ENCODE measurements around the gene TTC3. TPM values are rescaled to one million over a fixed set of nuclear protein-coding genes. Genes with fewer than 3 reads are reported as not detected.

The TTC3 gene
- total RNA-seq, 1 experiment from 2014 or later, result 71.5 TPM

GRCh38 chr21:37168666-37169065, 95.6 kb downstream of the TTC3 start (continued):
- TF ChIP-seq, protein P1, sequence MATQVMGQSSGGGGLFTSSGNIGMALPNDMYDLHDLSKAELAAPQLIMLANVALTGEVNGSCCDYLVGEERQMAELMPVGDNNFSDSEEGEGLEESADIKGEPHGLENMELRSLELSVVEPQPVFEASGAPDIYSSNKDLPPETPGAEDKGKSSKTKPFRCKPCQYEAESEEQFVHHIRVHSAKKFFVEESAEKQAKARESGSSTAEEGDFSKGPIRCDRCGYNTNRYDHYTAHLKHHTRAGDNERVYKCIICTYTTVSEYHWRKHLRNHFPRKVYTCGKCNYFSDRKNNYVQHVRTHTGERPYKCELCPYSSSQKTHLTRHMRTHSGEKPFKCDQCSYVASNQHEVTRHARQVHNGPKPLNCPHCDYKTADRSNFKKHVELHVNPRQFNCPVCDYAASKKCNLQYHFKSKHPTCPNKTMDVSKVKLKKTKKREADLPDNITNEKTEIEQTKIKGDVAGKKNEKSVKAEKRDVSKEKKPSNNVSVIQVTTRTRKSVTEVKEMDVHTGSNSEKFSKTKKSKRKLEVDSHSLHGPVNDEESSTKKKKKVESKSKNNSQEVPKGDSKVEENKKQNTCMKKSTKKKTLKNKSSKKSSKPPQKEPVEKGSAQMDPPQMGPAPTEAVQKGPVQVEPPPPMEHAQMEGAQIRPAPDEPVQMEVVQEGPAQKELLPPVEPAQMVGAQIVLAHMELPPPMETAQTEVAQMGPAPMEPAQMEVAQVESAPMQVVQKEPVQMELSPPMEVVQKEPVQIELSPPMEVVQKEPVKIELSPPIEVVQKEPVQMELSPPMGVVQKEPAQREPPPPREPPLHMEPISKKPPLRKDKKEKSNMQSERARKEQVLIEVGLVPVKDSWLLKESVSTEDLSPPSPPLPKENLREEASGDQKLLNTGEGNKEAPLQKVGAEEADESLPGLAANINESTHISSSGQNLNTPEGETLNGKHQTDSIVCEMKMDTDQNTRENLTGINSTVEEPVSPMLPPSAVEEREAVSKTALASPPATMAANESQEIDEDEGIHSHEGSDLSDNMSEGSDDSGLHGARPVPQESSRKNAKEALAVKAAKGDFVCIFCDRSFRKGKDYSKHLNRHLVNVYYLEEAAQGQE (IDR thresholded peaks at IDR 0.05; ENCODE audit: low read depth), result no peak
- TF ChIP-seq CEBPB (IDR thresholded peaks at IDR 0.05; ENCODE audit: low read depth) (no peak), YY1 (IDR thresholded peaks at IDR 0.05; ENCODE audit: extremely low read depth, insufficient replicate concordance, low read depth, low read length) (no peak), MAX (IDR thresholded peaks at IDR 0.05) (no peak)
- TF ChIP-seq, protein P2, sequence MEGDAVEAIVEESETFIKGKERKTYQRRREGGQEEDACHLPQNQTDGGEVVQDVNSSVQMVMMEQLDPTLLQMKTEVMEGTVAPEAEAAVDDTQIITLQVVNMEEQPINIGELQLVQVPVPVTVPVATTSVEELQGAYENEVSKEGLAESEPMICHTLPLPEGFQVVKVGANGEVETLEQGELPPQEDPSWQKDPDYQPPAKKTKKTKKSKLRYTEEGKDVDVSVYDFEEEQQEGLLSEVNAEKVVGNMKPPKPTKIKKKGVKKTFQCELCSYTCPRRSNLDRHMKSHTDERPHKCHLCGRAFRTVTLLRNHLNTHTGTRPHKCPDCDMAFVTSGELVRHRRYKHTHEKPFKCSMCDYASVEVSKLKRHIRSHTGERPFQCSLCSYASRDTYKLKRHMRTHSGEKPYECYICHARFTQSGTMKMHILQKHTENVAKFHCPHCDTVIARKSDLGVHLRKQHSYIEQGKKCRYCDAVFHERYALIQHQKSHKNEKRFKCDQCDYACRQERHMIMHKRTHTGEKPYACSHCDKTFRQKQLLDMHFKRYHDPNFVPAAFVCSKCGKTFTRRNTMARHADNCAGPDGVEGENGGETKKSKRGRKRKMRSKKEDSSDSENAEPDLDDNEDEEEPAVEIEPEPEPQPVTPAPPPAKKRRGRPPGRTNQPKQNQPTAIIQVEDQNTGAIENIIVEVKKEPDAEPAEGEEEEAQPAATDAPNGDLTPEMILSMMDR (IDR thresholded peaks at IDR 0.05 in 2 of 3, conservative IDR thresholded peaks at IDR 0.05 in 1 of 3; ENCODE audit: borderline replicate concordance in 1 of 3, insufficient read depth in 1 of 3, low read depth in 2 of 3, low read length in 2 of 3), result no peak

- Histone ChIP-seq H3K9me3 (ENCODE audit: control insufficient read depth in 1 of 2, insufficient read depth in 1 of 2, low read depth in 1 of 2, low read length in 2 of 2) (no peaks in the 10 kb centered on the region), H4K20me1 (ENCODE audit: insufficient read depth) (no peaks in the 10 kb centered on the region), H3K79me2 (ENCODE audit: insufficient read depth, low read length) (peaks cover 3% of the 10 kb centered on the region), H3K9ac (ENCODE audit: low read length) (no peak overlapping the region), H2AFZ (ENCODE audit: low read depth, low read length, poor library complexity, severe bottlenecking) (no peak overlapping the region), H3K4me2 (ENCODE audit: low read length) (no peak overlapping the region), H3K9me2 (ENCODE audit: insufficient read depth) (no peaks in the 10 kb centered on the region), H3K36me3 (ENCODE audit: control insufficient read depth in 1 of 2, insufficient read depth in 2 of 2, low read length in 2 of 2) (peaks cover 20 to 49% of the 10 kb centered on the region in 2 experiments), H3K4me1 (ENCODE audit: control insufficient read depth in 1 of 2, insufficient read depth in 2 of 2, low read length in 2 of 2) (peaks cover 0 to 4% of the 10 kb centered on the region in 2 experiments; a peak in 2 of 4 replicates), H3K27me3 (ENCODE audit: insufficient read depth, low read length) (no peaks in the 10 kb centered on the region), H3K27ac (ENCODE audit: low read depth, low read length) (no peak overlapping the region), H3K4me3 (replicated peaks in 1 of 2; ENCODE audit: low read depth in 1 of 2, low read length in 2 of 2) (no peak overlapping the region)
- no TSS peak for BruUV-seq (replicated peaks)
- DNase-seq (ENCODE audit: low read depth, low spot score), result no peak
- ChIA-PET POLR2A (no interaction called here), RAD21 (ENCODE audit: low non-redundant PET in 1 of 2, low total read pairs in 2 of 2, uncharacterized antibody in 2 of 2, unreplicated experiment in 2 of 2) (no interaction called here), CTCF (no interaction called here)
- ATAC-seq, result no peak
- no peak for TF ChIP-seq ATF3 (IDR thresholded peaks at IDR 0.05)
- TF ChIP-seq, protein P2 (IDR thresholded peaks at IDR 0.05 in 2 of 3, conservative IDR thresholded peaks at IDR 0.05 in 1 of 3; ENCODE audit: borderline replicate concordance in 1 of 3, insufficient read depth in 1 of 3, low read depth in 2 of 3, low read length in 2 of 3), result no peak
- TF ChIP-seq ZNF274 (IDR thresholded peaks at IDR 0.05; ENCODE audit: low read depth, low read length), result no peak
- TF ChIP-seq EGR1 (IDR thresholded peaks at IDR 0.05; ENCODE audit: low read depth), result no peak
- TF ChIP-seq POLR2A (IDR thresholded peaks at IDR 0.05; ENCODE audit: borderline replicate concordance, extremely low read depth, insufficient read depth, insufficient read length), result no peak
- TF ChIP-seq CEBPB (IDR thresholded peaks at IDR 0.05; ENCODE audit: low read depth), result no peak
- TF ChIP-seq SP1 (IDR thresholded peaks at IDR 0.05; ENCODE audit: low read depth), result no peak
- no peak for TF ChIP-seq ZFX (IDR thresholded peaks at IDR 0.05)
- no peak for TF ChIP-seq EZH2phosphoT487 (IDR thresholded peaks at IDR 0.05; ENCODE audit: borderline replicate concordance)
- no peak for TF ChIP-seq FOSL1 (IDR thresholded peaks at IDR 0.05; ENCODE audit: low read depth)
- no peak for TF ChIP-seq SIN3A (IDR thresholded peaks at IDR 0.05; ENCODE audit: low read depth)
- no peak for TF ChIP-seq SRF (IDR thresholded peaks at IDR 0.05; ENCODE audit: low read depth)
- no peak for TF ChIP-seq TCF7L2 (IDR thresholded peaks at IDR 0.05; ENCODE audit: borderline replicate concordance, extremely low read depth, insufficient read depth, insufficient read length)
- TF ChIP-seq RAD21 (IDR thresholded peaks at IDR 0.05; ENCODE audit: low read depth), result no peak
- no peak for TF ChIP-seq CBX3 (IDR thresholded peaks at IDR 0.05; ENCODE audit: low read depth)
- intact Hi-C loops (cut with micrococcal nuclease), result no loop called here
Measured at GRCh38 chr21:37172646-37173045, 99.6 kb downstream of the TTC3 start.

All from HCT116 (cell line).